ENCODE results near the gene RALGAPA1.

The RALGAPA1 gene

DNA sequence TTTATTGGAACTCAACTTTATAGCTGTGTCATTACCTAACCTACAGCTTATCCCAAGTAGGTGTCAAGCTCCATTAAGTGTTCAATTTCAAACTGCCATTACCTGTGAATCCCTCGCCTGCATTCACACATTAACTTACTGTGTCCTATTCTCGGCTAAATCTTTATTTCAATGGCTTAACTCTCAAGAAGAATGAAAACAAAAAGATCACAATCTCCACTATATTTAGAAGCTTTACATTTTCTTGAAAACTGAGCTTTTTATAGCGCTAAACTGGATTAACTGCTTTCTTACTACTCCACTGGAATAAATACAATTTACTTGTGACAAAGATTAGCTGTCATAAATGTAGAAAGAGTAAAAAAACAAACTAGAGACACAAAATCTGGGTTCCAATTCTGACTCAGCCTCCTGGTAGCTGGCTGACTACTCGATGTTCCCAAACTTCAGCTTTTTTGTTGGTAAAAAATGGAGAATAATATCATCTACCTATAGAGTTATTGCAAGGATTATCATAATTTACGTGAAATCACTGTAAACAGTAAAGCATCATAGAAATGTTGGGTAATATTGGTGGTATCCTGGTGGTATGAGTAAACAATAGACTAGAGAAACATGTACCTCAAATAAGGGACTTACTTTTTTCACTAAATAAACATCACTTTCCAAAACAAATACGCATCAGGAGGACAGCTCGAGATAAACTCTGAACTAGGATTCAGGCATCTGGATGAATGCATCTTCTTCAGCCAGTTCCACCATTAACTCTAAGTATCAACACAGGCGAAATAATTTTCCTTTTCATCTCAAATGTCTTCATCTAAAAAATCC, 1.7 kb downstream of the RALGAPA1 start:
- TF ChIP-seq, protein P1, sequence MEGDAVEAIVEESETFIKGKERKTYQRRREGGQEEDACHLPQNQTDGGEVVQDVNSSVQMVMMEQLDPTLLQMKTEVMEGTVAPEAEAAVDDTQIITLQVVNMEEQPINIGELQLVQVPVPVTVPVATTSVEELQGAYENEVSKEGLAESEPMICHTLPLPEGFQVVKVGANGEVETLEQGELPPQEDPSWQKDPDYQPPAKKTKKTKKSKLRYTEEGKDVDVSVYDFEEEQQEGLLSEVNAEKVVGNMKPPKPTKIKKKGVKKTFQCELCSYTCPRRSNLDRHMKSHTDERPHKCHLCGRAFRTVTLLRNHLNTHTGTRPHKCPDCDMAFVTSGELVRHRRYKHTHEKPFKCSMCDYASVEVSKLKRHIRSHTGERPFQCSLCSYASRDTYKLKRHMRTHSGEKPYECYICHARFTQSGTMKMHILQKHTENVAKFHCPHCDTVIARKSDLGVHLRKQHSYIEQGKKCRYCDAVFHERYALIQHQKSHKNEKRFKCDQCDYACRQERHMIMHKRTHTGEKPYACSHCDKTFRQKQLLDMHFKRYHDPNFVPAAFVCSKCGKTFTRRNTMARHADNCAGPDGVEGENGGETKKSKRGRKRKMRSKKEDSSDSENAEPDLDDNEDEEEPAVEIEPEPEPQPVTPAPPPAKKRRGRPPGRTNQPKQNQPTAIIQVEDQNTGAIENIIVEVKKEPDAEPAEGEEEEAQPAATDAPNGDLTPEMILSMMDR (IDR thresholded peaks at IDR 0.05; ENCODE audit: insufficient read depth, missing control alignments) = no peak
- DNase-seq (ENCODE audit: insufficient read length, low spot score) = no peak
- FAIRE-seq = no peak

DNA sequence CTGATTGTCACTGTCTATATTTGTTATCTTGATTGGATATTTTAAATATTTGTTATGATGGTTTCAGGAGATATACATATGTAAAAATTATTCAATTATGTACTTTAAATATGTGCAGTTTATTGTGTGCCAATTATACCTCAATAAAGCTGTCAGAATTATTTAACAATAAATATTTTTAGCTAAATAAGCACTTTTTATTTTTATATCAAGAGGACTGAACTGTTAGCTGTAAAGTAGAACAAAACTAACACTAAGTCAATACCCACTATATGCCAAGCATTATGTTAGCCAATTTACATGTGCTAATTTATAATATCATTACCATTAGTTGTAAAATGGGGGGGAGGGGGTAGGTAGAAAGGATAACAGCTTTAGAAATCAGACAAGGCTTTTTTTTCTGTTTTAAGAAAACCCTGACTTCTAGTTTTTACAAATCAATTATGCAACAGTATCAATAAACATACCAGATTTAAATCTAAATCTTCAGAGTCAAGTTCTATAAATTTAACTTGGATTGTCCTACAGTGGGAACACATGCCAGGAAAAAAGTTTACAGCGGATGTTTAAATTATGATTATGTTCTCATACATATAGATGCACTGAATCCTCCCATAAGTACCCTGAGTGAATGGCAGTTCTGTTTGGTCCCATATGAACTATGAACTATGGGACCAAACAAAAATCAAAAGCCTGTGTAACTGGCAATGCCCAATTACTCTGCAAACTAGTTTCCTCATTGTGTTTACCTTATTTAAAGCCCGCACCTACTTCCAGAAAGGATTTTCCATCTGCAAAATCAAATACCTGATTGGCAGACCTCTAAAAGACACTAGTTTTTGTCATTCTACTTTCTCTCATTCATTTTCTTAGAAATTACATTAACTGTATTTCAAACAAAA, 2.8 kb downstream of the RALGAPA1 start:
- no peak for DNase-seq (ENCODE audit: insufficient read length, low spot score)

DNA sequence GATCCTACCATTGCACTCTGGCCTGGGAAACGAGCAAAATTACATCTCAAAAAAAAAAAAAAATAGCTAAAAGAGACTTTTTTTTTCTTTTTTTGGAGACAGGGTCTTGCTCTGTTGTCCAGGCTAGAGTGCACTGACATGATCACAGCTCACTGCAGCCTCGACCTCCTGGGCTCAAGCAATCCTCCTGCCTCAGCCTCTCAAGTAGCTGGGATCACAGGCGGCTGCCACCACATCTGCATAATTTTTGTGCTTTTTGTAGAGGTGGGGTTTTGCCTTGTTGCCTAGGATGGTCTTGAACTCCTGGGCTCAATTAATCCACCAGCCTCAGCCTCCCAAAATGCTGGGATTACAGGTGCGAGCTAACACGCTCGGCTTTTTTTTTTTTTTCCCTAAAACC, 11.3 kb downstream of the RALGAPA1 start:
- TF ChIP-seq, protein P1 (IDR thresholded peaks at IDR 0.05; ENCODE audit: insufficient read depth, missing control alignments) = no peak
- DNase-seq (ENCODE audit: insufficient read length, low spot score) (no peak), FAIRE-seq (no peak)

More for the DNA sequence above, 2.8 kb downstream of the RALGAPA1 start:
- no peak for FAIRE-seq
- TF ChIP-seq, protein P1 (IDR thresholded peaks at IDR 0.05; ENCODE audit: insufficient read depth, missing control alignments) = no peak

DNA sequence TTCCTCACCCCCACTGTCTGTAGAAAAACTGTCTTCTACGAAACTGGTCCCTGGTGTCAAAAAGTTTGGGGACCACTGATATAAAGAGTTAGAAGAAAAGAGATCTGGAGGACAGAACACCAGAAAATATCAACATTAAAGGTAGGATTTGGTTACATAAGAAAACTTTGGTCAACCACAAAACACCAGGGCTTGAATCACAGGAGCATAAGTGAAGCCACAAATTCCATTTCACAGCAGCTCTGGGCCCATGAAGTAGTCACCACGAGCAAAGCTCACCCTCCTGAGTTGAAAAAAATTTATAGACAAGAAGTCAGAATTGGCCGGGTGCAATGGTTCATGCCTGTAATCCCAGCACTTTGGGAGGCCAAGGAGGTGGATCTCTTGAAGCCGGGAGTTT, 19.4 kb downstream of the RALGAPA1 start:
- TF ChIP-seq, protein P1 (IDR thresholded peaks at IDR 0.05; ENCODE audit: insufficient read depth, missing control alignments) = no peak
- no peak for DNase-seq (ENCODE audit: insufficient read length, low spot score)
- no peak for FAIRE-seq

DNA sequence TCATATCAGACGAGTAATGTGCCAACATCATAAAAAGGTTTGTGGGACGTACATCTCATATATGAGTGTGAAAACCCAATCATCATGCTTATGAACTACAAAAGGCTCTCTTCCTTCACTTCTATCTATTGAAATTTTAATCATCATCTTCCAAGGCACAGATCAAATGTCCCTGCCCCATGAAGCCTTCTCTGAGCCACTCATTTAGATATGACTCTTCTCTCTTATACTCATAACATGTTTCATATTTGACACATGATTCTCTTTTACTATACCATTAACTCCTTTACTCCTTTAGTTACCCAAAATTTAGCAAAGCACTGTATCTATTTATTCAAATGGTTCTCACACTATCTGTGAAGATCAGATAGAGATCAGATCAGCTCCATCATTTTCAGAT, 22.2 kb downstream of the RALGAPA1 start:
- no peak for DNase-seq (ENCODE audit: insufficient read length, low spot score)
- FAIRE-seq = no peak
- TF ChIP-seq, protein P1 (IDR thresholded peaks at IDR 0.05; ENCODE audit: insufficient read depth, missing control alignments) = no peak

DNA sequence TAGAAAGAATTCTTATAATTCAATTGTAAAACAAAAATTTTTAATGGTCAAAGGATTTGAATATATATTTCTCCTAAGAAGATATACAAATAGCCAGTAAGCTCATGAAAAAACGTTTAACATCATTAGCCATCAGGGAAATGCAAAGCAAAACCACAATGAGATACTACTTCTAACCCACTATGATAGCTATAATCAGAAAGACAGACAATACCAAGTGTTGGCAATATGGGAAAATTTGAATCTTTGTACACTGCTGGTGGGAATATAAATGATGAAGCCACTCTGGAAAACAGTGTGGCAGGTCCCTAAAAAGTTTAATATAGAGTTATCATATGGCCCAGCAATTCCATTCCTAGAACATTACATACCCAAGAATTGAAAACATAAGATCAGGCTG, 25.4 kb downstream of the RALGAPA1 start:
- TF ChIP-seq, protein P1 (IDR thresholded peaks at IDR 0.05; ENCODE audit: insufficient read depth, missing control alignments) = no peak
- FAIRE-seq (no peak), DNase-seq (ENCODE audit: insufficient read length, low spot score) (no peak)

Measured in D721Med (cell line).